Measurements from ENCODE around the gene MEN1. TPM values are rescaled to one million over a fixed set of nuclear protein-coding genes. Genes with fewer than 3 reads are reported as not detected.

Gene MEN1
- total RNA-seq, 2 donors from 2014 or later, result 27.9 to 45.5 TPM

- H3K4me1 ChIP-seq (replicated peaks), result peaks cover 7% of the 10 kb centered on the region
- H3K36me3 ChIP-seq, result peaks cover 5 to 7% of the 10 kb centered on the region in 2 donors
- intact Hi-C loops (cut with DNase I), result no loop called here
- no peaks in the 10 kb centered on the region for H3K9me3 ChIP-seq
- no peak for DNase-seq (ENCODE audit: low spot score)
- no peak overlapping the region for H3K4me3 ChIP-seq
- H3K27me3 ChIP-seq (replicated peaks; ENCODE audit: insufficient read depth), result no peaks in the 10 kb centered on the region
- TF ChIP-seq POLR2AphosphoS5 (IDR thresholded peaks at IDR 0.05) (no peak), CTCF (IDR thresholded peaks at IDR 0.05) (no peak), POLR2A (IDR thresholded peaks at IDR 0.05) (no peak)
- H3K27ac ChIP-seq, result no peak overlapping the region
- WGBS, result 74% methylated on average over 9 of the region's 9 CpGs
Observed at GRCh38 chr11:64801158-64801464, 9.2 kb downstream of the MEN1 start.

DNA sequence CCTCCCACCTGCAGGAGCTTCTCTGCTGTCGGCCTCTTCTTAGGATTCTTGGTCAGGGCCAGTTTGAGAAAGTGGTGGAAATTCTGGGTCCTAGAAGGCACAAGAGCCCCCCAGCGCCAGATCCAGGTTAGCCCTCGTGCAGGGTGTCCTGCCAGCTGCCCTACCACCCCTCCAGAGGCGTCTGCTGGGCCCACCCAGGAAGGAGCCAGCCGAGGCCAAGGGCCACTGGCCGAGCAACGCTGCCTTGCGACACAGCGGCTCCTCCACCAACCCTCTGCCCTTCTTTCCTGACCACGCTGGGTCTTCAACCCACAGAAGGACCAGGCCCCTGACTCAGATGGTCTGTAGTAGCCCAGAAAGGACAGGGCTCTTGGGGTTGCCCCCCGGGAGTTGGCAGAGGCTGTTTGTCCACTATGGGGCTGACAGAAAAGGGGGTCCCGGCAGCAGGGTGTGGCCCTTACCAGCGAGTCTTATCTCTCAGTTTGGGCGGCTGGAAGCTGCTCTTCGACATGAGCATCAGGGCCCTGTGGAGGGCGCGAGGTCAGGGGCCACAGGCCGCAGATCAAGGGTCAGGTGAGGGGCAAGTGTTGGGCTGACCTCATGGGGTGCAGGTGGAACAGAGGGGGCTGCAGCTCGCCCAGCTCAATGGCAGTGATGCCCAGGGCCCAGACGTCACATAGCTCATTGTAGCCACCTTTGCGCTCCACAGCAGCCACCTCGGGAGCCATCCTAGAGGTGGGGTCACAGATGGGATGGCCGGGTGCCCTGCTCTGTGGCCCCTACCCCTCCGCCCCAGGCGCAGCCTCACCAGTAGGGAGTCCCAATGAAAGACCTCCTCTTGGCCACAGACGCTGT, 9.8 kb downstream of the MEN1 start:
- Histone ChIP-seq H3K27me3 (replicated peaks; ENCODE audit: insufficient read depth) (no peaks in the 10 kb centered on the region), H3K4me1 (replicated peaks) (peaks cover 7% of the 10 kb centered on the region), H3K9me3 (no peaks in the 10 kb centered on the region), H3K4me3 (no peak overlapping the region), H3K27ac (no peak overlapping the region), H3K36me3 (peaks cover 7 to 9% of the 10 kb centered on the region in 2 donors)
- WGBS, result 82% methylated on average over 26 of the region's 26 CpGs
- TF ChIP-seq CTCF (IDR thresholded peaks at IDR 0.05) (no peak), POLR2A (IDR thresholded peaks at IDR 0.05) (no peak), POLR2AphosphoS5 (IDR thresholded peaks at IDR 0.05) (no peak)
- intact Hi-C loops (cut with DNase I), result no loop called here
- DNase-seq (ENCODE audit: low spot score), result no peak

DNA sequence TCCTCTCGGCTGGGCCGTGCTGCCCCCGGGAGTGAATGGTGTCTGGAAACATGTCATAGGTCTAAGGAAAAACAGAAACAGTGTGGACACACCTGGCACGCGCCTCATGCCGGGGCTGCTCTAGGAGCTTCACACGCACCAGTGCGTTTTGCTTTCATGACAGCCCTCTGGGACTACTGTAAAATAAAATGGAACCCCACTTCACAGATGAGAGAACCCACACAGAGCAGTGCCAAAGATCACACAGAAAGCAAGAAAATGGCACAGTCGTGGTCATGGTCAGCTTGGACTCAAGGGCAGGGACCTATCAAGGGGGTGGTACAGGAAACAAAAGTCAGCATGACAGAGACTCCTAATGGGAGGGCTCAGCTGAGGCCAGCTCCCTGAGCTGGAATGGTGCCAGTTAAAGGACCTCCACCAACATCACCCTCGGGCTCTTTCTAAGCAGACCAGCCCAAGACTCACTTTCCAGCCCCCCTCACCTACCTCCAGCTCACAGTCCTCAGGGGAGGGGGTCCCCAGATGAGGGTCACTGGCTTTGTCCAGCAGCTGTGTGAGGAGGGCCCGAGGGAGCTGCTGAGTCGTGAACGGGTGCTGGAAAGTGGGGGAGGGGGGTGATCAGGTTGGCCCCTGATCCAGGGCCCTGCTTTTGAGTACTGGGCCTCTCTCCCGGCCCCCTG, 10.6 kb downstream of the MEN1 start:
- 75% methylated on average over 14 of the region's 14 CpGs for whole genome bisulfite sequencing
- peaks cover 7% of the 10 kb centered on the region for H3K4me1 ChIP-seq (replicated peaks)
- H3K36me3 ChIP-seq, result peaks cover 5 to 9% of the 10 kb centered on the region in 2 donors
- TF ChIP-seq CTCF (IDR thresholded peaks at IDR 0.05) (no peak), POLR2AphosphoS5 (IDR thresholded peaks at IDR 0.05) (no peak), POLR2A (IDR thresholded peaks at IDR 0.05) (no peak)
- no peaks in the 10 kb centered on the region for H3K9me3 ChIP-seq
- DNase-seq (ENCODE audit: low spot score), result no peak
- intact Hi-C loops (cut with DNase I), result no loop called here
- no peak overlapping the region for H3K4me3 ChIP-seq
- H3K27ac ChIP-seq, result no peak overlapping the region
- H3K27me3 ChIP-seq (replicated peaks; ENCODE audit: insufficient read depth), result no peaks in the 10 kb centered on the region

DNA sequence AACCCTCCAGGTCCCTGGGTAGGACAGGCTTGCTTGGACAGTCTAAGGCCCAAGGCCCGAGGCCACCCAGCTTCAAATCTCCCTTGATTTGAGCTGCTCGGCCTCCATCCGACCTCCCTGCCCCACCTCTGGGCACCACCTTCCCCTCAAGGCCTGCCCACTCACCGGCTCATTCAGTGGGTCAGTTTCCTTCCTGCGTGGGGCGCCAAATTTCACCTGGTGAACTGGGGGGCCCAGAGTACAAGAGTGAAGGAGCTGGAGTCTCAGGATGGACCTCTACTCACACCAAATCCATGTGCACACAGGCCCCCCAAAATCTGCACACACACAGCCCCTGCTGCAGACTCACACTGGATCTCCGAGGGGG, 11.1 kb downstream of the MEN1 start:
- no peak for DNase-seq (ENCODE audit: low spot score)
- no peak overlapping the region for H3K27ac ChIP-seq
- intact Hi-C loops (cut with DNase I), result no loop called here
- TF ChIP-seq CTCF (IDR thresholded peaks at IDR 0.05) (no peak), POLR2AphosphoS5 (IDR thresholded peaks at IDR 0.05) (no peak), POLR2A (IDR thresholded peaks at IDR 0.05) (no peak)
- H3K4me1 ChIP-seq (replicated peaks), result peaks cover 6% of the 10 kb centered on the region
- no peak overlapping the region for H3K4me3 ChIP-seq
- 80% methylated on average over 7 of the region's 7 CpGs for WGBS
- no peaks in the 10 kb centered on the region for H3K27me3 ChIP-seq (replicated peaks; ENCODE audit: insufficient read depth)
- no peaks in the 10 kb centered on the region for H3K9me3 ChIP-seq
- H3K36me3 ChIP-seq, result peaks cover 3 to 9% of the 10 kb centered on the region in 2 donors
